Measurements from ENCODE around the gene ARHGAP1.

- TF ChIP-seq CTCF (conservative IDR thresholded peaks at IDR 0.05; ENCODE audit: low read depth, low read length) = no peak
- TF ChIP-seq EZH2phosphoT487 (IDR thresholded peaks at IDR 0.05; ENCODE audit: borderline replicate concordance, low read length) = no peak
Observed at GRCh38 chr11:46743043-46743442, 42.6 kb upstream of the ARHGAP1 start.

All from PC-3 (cell line).